GM12878 (cell line): Measurements from ENCODE around the gene WDR13. TPM values are rescaled to one million over a fixed set of nuclear protein-coding genes. Genes with fewer than 3 reads are reported as not detected.

Experiments
- ATAC-seq: fragments of 200-7000 bp; cut with Tn5 transposase; 3 replicates; pipeline ENCODE4 v1.9.1; 2020; ENCODE audit warnings: mild to moderate bottlenecking, moderate library complexity
- BruUV-seq: library from RNA; stranded (reverse); fragments of 400-500 nt; replicated peaks from 2 replicates; lab custom pipeline; 2021; lab: Mats Ljungman, UMichigan
- CTCF ChIA-PET: fragments of 300-600 bp; sonication (Branson Sonifier 250); formaldehyde crosslinking; extraction: SDS; loops from one replicate; lab custom pipeline; 2021; ENCODE audit warnings: inconsistent platforms; lab: Yijun Ruan, JAX
- POLR2A ChIA-PET: fragments of 350-600 bp; formaldehyde crosslinking; extraction: SDS; loops from one replicate; lab custom pipeline; 2021; ENCODE audit warnings: inconsistent platforms; lab: Charles Lee
- RAD21 ChIA-PET: fragments of 300-600 bp; sonication (Branson Sonifier 250); formaldehyde crosslinking; loops from one replicate; lab custom pipeline; 2023; ENCODE audit warnings: antibody characterized with exemption; ENCODE audit not compliant: unreplicated experiment; lab: Charles Lee
- SMC1A ChIA-PET: fragments of 300-600 bp; sonication (Branson Sonifier 250); formaldehyde crosslinking; loops from one replicate; lab custom pipeline; 2023; ENCODE audit not compliant: unreplicated experiment, uncharacterized antibody; lab: Charles Lee
- DNase-seq: peaks from one replicate; pipeline ENCODE4 v3.0.0-alpha.2; 2011; ENCODE audit warnings: low read depth, low spot score
- FAIRE-seq: peaks from 3 replicates; lab custom pipeline; 2011; peaks lifted over from hg19 to GRCh38; lab: Jason Lieb, UNC
- H2AFZ ChIP-seq: 2 replicates; pipeline ENCODE4 v1.6.0; 2011; ENCODE audit warnings: low read depth, low read length, control low read depth; ENCODE audit not compliant: control insufficient read depth
- H3K27ac ChIP-seq: 2 replicates; pipeline ENCODE4 v1.5.1; 2011; ENCODE audit warnings: control low read depth; ENCODE audit not compliant: control insufficient read depth, insufficient read depth
- H3K27me3 ChIP-seq, 2 experiments: replicated peaks in 1 of 2; 2 replicates each; pipeline versions ENCODE4 v1.6.0 to v1.6.1; 2011; ENCODE audit warnings: low read length in 1 of 2; ENCODE audit not compliant: control insufficient read depth in 2 of 2, insufficient read depth in 2 of 2
- H3K36me3 ChIP-seq, 2 experiments: 2 replicates each; pipeline ENCODE4 v1.5.1; 2011; ENCODE audit warnings: low read length in 1 of 2; ENCODE audit not compliant: control insufficient read depth in 2 of 2, insufficient read depth in 2 of 2
- H3K4me1 ChIP-seq: 2 replicates; pipeline ENCODE4 v1.6.1; 2011; ENCODE audit warnings: mild to moderate bottlenecking, low read length, moderate library complexity, mixed read lengths; ENCODE audit not compliant: control insufficient read depth, insufficient read depth
- H3K4me2 ChIP-seq: 2 replicates; pipeline ENCODE4 v1.6.0; 2011; ENCODE audit warnings: control low read depth; ENCODE audit not compliant: control insufficient read depth, insufficient read depth
- H3K4me3 ChIP-seq: fragments of 200-600 bp; sonication (generic); 2 replicates; pipeline ENCODE4 v1.5.1; 2016
- H3K79me2 ChIP-seq: 2 replicates; pipeline ENCODE4 v1.6.0; 2011; ENCODE audit warnings: low read length; ENCODE audit not compliant: control insufficient read depth, insufficient read depth
- H3K9ac ChIP-seq: 2 replicates; pipeline ENCODE4 v1.8.0; 2011; ENCODE audit warnings: low read length, control low read depth, mixed read lengths; ENCODE audit not compliant: control insufficient read depth, insufficient read depth
- H3K9me3 ChIP-seq: replicated peaks from 3 replicates; pipeline ENCODE4 v1.5.1; 2011; ENCODE audit warnings: mild to moderate bottlenecking, low read length; ENCODE audit not compliant: control insufficient read depth, insufficient read depth
- H4K20me1 ChIP-seq: 2 replicates; pipeline ENCODE4 v1.6.0; 2011; ENCODE audit not compliant: control insufficient read depth, insufficient read depth
- BCL11A ChIP-seq: IDR thresholded peaks from 2 replicates; pipeline ENCODE4 v1.6.1; 2011; ENCODE audit warnings: low read depth, low read length
- BMI1 ChIP-seq: fragments of 450-650 bp; IDR thresholded peaks from 2 replicates; pipeline ENCODE4 v1.6.1; 2016; ENCODE audit warnings: mild to moderate bottlenecking, moderate library complexity, borderline replicate concordance
- HDGF ChIP-seq: fragments of 450-650 bp; IDR thresholded peaks from 2 replicates; pipeline ENCODE4 v1.6.1; 2016; ENCODE audit warnings: antibody characterized with exemption
- IRF4 ChIP-seq: IDR thresholded peaks from 2 replicates; pipeline ENCODE4 v1.6.1; 2011; ENCODE audit warnings: low read depth, low read length
- MEF2A ChIP-seq: IDR thresholded peaks from 2 replicates; pipeline ENCODE4 v1.6.1; 2011; ENCODE audit warnings: low read depth, mild to moderate bottlenecking, low read length, moderate library complexity; ENCODE audit not compliant: insufficient read depth
- NFXL1 ChIP-seq: fragments of 450-650 bp; IDR thresholded peaks from 2 replicates; pipeline ENCODE4 v1.6.1; 2017; ENCODE audit warnings: antibody characterized with exemption, mild to moderate bottlenecking, borderline replicate concordance
- SMARCA5 ChIP-seq: fragments of 450-650 bp; IDR thresholded peaks from 2 replicates; pipeline ENCODE4 v1.6.1; 2017; ENCODE audit warnings: mild to moderate bottlenecking
- TARDBP ChIP-seq: IDR thresholded peaks from 2 replicates; pipeline ENCODE4 v1.6.1; 2016; ENCODE audit warnings: borderline replicate concordance
- ZNF207 ChIP-seq: fragments of 450-650 bp; IDR thresholded peaks from 2 replicates; pipeline ENCODE4 v1.6.1; 2014; ENCODE audit warnings: antibody characterized with exemption, mild to moderate bottlenecking, borderline replicate concordance
- ZSCAN29 ChIP-seq: fragments of 450-650 bp; IDR thresholded peaks from 2 replicates; pipeline ENCODE4 v1.6.1; 2017; ENCODE audit warnings: mild to moderate bottlenecking, moderate library complexity
- WGBS: methylation state at CpG from one replicate; pipeline ENCODE4 v1.1.6; 2016; ENCODE audit warnings: low lambda C conversion rate; ENCODE audit not compliant: insufficient replicate concordance, insufficient coverage; ENCODE audit errors: missing lambda C conversion rate; 5-methylcytosine and 5-hydroxymethylcytosine counted together
- in situ Hi-C: fragments of 300-500 bp; cut with MboI; formaldehyde crosslinking; loops from 9 replicates; pipeline ENCODE4 v1.14.3; 2018; ENCODE audit warnings: mixed read lengths
- intact Hi-C: fragments of 100-400 bp; cut with micrococcal nuclease; formaldehyde crosslinking; loops from one replicate; pipeline ENCODE4 v1.14.2; 2022; ENCODE audit not compliant: unreplicated experiment
- polyA plus RNA-seq, 11 experiments: library from polyadenylated mRNA; depleted of rRNA in 4 of 11; unstranded in 6 of 11; stranded (reverse) in 5 of 11; fragments of >200 nt; fragmentation: Nextera tagmentation in 4 of 11; fragmentation: Illumina TruSeq in 1 of 11; extraction: Ambion mirVana in 4 of 11; extraction: Trizol in 1 of 11; gene quantifications; 1 replicate in 1 of 11; 2 replicates in 10 of 11; pipeline versions ENCODE4 v1.2.1 to v1.2.3, GENCODE V29; 2011 to 2016; ENCODE audit warnings: inconsistent platforms in 2 of 11, missing spikeins in 2 of 11, low read depth in 1 of 11
- total RNA-seq, 4 experiments: library from RNA; depleted of rRNA in 3 of 4; stranded (reverse); fragments of >200 nt in 3 of 4; fragmentation: Illumina TruSeq in 1 of 4; extraction: Trizol in 1 of 4; gene quantifications; 2 replicates each; pipeline versions ENCODE4 v1.2.1 to v1.2.3, GENCODE V29; 2013 to 2021
- TF ChIP-seq, protein P1 (sequence below): fragments of 450-650 bp; IDR thresholded peaks from 2 replicates; pipeline ENCODE4 v1.6.1; 2016; ENCODE audit warnings: mild to moderate bottlenecking, moderate library complexity, borderline replicate concordance
- TF ChIP-seq, protein P2 (sequence below): IDR thresholded peaks from 2 replicates; pipeline ENCODE4 v1.6.1; 2012; ENCODE audit warnings: mild to moderate bottlenecking, low read depth, low read length
- TF ChIP-seq, protein P3 (sequence below): IDR thresholded peaks from 2 replicates; pipeline ENCODE4 v1.6.1; 2012; ENCODE audit warnings: low read length, inconsistent platforms

WDR13 gene
- total and polyA plus RNA-seq, 10 of the 15 experiments (the other 5 are each of a cell fraction or from before 2014, with no cell fraction given) = 6.9 to 62.7 (median 28.9) TPM

DNA sequence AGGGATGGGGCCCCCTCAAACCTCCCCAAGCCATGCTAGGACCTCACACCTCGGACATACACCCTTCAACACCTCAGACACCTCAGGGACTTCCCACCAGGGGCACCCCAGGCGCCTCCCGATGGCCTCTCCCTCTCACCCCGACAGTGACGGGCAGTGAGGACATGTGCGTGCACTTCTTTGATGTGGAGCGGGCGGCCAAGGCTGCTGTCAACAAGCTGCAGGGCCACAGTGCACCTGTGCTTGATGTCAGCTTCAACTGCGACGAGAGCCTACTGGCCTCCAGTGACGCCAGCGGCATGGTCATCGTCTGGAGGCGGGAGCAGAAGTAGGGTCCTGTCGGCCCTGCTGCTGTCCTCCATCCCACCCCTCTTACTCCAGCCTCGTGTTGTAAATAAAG lies 7.4 kb downstream of the WDR13 start:
- no peak for DNase-seq
- BruUV-seq = no TSS peak
- ChIA-PET POLR2A (no interaction called here), SMC1A (no interaction called here), CTCF (no interaction called here), RAD21 (no interaction called here)
- intact Hi-C loops = no loop called here
- Histone ChIP-seq H3K9me3 (no peaks in the 10 kb centered on the region; the same call in 2 of the 3 replicates), H2AFZ (no peak overlapping the region), H3K4me2 (no peak overlapping the region), H3K79me2 (no peaks in the 10 kb centered on the region), H3K27me3 (no peaks in the 10 kb centered on the region), H3K9ac (no peak overlapping the region), H3K4me1 (no peaks in the 10 kb centered on the region), H4K20me1 (no peaks in the 10 kb centered on the region), H3K4me3 (no peak overlapping the region), H3K36me3 (no peaks in the 10 kb centered on the region), H3K27ac (no peak overlapping the region)
- ATAC-seq = no peak
- in situ Hi-C loops = no loop called here
- WGBS = 68% methylated on average over 15 of the region's 16 CpGs
- no peak for TF ChIP-seq ZNF207
- TF ChIP-seq TARDBP = no peak
- no peak for TF ChIP-seq BCL11A
- no peak for TF ChIP-seq NFXL1
- no peak for TF ChIP-seq IRF4
- no peak for TF ChIP-seq BMI1
- TF ChIP-seq ZSCAN29 = no peak
- no peak for TF ChIP-seq MEF2A
- TF ChIP-seq, protein P1, sequence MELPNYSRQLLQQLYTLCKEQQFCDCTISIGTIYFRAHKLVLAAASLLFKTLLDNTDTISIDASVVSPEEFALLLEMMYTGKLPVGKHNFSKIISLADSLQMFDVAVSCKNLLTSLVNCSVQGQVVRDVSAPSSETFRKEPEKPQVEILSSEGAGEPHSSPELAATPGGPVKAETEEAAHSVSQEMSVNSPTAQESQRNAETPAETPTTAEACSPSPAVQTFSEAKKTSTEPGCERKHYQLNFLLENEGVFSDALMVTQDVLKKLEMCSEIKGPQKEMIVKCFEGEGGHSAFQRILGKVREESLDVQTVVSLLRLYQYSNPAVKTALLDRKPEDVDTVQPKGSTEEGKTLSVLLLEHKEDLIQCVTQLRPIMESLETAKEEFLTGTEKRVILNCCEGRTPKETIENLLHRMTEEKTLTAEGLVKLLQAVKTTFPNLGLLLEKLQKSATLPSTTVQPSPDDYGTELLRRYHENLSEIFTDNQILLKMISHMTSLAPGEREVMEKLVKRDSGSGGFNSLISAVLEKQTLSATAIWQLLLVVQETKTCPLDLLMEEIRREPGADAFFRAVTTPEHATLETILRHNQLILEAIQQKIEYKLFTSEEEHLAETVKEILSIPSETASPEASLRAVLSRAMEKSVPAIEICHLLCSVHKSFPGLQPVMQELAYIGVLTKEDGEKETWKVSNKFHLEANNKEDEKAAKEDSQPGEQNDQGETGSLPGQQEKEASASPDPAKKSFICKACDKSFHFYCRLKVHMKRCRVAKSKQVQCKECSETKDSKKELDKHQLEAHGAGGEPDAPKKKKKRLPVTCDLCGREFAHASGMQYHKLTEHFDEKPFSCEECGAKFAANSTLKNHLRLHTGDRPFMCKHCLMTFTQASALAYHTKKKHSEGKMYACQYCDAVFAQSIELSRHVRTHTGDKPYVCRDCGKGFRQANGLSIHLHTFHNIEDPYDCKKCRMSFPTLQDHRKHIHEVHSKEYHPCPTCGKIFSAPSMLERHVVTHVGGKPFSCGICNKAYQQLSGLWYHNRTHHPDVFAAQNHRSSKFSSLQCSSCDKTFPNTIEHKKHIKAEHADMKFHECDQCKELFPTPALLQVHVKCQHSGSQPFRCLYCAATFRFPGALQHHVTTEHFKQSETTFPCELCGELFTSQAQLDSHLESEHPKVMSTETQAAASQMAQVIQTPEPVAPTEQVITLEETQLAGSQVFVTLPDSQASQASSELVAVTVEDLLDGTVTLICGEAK = no peak
- TF ChIP-seq HDGF = no peak
- TF ChIP-seq, protein P2, sequence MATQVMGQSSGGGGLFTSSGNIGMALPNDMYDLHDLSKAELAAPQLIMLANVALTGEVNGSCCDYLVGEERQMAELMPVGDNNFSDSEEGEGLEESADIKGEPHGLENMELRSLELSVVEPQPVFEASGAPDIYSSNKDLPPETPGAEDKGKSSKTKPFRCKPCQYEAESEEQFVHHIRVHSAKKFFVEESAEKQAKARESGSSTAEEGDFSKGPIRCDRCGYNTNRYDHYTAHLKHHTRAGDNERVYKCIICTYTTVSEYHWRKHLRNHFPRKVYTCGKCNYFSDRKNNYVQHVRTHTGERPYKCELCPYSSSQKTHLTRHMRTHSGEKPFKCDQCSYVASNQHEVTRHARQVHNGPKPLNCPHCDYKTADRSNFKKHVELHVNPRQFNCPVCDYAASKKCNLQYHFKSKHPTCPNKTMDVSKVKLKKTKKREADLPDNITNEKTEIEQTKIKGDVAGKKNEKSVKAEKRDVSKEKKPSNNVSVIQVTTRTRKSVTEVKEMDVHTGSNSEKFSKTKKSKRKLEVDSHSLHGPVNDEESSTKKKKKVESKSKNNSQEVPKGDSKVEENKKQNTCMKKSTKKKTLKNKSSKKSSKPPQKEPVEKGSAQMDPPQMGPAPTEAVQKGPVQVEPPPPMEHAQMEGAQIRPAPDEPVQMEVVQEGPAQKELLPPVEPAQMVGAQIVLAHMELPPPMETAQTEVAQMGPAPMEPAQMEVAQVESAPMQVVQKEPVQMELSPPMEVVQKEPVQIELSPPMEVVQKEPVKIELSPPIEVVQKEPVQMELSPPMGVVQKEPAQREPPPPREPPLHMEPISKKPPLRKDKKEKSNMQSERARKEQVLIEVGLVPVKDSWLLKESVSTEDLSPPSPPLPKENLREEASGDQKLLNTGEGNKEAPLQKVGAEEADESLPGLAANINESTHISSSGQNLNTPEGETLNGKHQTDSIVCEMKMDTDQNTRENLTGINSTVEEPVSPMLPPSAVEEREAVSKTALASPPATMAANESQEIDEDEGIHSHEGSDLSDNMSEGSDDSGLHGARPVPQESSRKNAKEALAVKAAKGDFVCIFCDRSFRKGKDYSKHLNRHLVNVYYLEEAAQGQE = no peak
- TF ChIP-seq SMARCA5 = no peak
- TF ChIP-seq, protein P3, sequence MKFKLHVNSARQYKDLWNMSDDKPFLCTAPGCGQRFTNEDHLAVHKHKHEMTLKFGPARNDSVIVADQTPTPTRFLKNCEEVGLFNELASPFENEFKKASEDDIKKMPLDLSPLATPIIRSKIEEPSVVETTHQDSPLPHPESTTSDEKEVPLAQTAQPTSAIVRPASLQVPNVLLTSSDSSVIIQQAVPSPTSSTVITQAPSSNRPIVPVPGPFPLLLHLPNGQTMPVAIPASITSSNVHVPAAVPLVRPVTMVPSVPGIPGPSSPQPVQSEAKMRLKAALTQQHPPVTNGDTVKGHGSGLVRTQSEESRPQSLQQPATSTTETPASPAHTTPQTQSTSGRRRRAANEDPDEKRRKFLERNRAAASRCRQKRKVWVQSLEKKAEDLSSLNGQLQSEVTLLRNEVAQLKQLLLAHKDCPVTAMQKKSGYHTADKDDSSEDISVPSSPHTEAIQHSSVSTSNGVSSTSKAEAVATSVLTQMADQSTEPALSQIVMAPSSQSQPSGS = no peak
- FAIRE-seq = no peak
